Astrocyte of the spinal cord (primary cell): Measurements from ENCODE around the gene FCN2.

Source experiments
- DNase-seq: peaks from one replicate; pipeline ENCODE4 v3.0.0; 2011; ENCODE audit warnings: low read depth, low spot score
- H3K4me3 ChIP-seq: 2 replicates; pipeline ENCODE4 v1.5.1; 2011; ENCODE audit warnings: low read depth, mild to moderate bottlenecking, low read length, moderate library complexity
- in situ Hi-C: cut with HindIII; loops from 2 replicates; pipeline ENCODE4 v1.10.0; 2017; ENCODE audit warnings: low sequenced_read_pairs
- TF ChIP-seq, protein P1 (sequence below): IDR thresholded peaks from 2 replicates; pipeline ENCODE4 v1.5.1; 2012; ENCODE audit warnings: low read depth, mild to moderate bottlenecking, low read length, inconsistent platforms

Gene FCN2

GRCh38 chr9:134895908-134896833 lies 15.6 kb downstream of the FCN2 start:
- TF ChIP-seq, protein P1, sequence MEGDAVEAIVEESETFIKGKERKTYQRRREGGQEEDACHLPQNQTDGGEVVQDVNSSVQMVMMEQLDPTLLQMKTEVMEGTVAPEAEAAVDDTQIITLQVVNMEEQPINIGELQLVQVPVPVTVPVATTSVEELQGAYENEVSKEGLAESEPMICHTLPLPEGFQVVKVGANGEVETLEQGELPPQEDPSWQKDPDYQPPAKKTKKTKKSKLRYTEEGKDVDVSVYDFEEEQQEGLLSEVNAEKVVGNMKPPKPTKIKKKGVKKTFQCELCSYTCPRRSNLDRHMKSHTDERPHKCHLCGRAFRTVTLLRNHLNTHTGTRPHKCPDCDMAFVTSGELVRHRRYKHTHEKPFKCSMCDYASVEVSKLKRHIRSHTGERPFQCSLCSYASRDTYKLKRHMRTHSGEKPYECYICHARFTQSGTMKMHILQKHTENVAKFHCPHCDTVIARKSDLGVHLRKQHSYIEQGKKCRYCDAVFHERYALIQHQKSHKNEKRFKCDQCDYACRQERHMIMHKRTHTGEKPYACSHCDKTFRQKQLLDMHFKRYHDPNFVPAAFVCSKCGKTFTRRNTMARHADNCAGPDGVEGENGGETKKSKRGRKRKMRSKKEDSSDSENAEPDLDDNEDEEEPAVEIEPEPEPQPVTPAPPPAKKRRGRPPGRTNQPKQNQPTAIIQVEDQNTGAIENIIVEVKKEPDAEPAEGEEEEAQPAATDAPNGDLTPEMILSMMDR = no peak
- in situ Hi-C loops = no loop called here
- DNase-seq = peak; percentile 87
- no peak overlapping the region for H3K4me3 ChIP-seq

GRCh38 chr9:134896834-134897583 lies 16.4 kb downstream of the FCN2 start:
- in situ Hi-C loops = no loop called here
- TF ChIP-seq, protein P1 = no peak
- no peak overlapping the region for H3K4me3 ChIP-seq
- no peak for DNase-seq

- TF ChIP-seq, protein P1 = no peak
- DNase-seq = no peak
- H3K4me3 ChIP-seq = no peak overlapping the region
- in situ Hi-C loops = no loop called here
These were observed 17.1 kb downstream of the FCN2 start for GRCh38 chr9:134897584-134898170.

DNA sequence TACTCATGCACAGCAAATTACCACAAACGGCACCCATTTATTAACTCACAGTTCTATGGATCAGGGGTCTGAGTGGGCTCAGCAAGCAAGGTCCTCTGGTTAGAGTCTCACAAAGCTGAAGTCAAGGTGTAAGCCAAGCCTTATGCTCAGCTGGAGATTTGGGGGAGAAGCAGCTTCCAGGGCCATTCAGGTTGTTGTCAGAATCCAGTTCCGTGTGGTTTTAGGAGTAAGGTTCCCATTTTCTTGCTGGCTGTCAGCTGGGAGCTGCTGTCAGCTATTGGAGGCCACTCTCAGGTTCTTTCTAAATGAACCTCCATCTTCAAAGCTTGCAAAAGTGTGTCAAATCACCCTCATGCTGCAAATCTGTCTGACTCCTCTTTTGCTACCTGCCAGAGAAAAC lies 17.7 kb downstream of the FCN2 start:
- TF ChIP-seq, protein P1 = no peak
- in situ Hi-C loops = no loop called here
- H3K4me3 ChIP-seq = no peak overlapping the region
- DNase-seq = no peak

DNA sequence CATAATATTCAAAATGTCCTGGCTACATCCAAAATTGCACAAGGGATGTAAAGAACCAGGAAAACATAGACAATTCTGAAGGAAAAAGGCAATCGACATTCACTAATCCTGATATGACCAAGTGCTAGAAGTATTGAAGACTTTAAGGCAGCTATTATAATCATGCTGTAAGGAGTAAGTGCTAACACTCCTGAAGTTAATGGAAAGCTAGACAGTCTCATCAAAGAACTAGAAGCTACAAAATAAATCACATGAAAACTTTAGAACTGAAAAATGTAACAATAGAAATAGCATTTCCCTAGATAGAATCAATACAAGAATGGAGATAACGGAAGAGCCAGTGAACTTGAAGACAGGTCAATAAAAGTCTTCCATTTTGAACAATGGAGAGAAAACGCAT lies 18.6 kb downstream of the FCN2 start:
- DNase-seq = no peak
- in situ Hi-C loops = no loop called here
- no peak overlapping the region for H3K4me3 ChIP-seq
- TF ChIP-seq, protein P1 = no peak

DNA sequence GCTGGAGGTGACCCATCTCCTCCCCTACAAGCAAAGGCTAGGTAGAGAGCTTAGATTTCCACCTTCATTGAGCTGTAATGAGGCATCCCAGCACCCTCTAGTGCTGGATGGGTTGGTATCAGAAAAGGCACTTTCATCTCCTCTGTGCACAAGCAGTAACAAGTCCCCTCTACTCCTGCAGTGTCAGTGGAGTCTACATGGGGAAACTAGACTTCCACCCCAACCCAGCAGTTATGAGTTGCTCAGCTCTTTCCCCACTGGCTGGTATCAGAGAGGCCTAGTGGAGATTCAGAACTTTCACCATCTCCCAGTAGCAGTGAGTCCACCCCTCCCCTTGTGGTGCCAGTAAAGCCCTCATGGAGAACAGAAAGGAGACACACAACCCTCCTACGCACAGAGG lies 19.2 kb downstream of the FCN2 start:
- no peak overlapping the region for H3K4me3 ChIP-seq
- DNase-seq = no peak
- in situ Hi-C loops = no loop called here
- TF ChIP-seq, protein P1 = no peak
